Activated CD8-positive, alpha-beta T cell treated with anti-CD3 and anti-CD28 coated beads for 36 hours (primary cell): ENCODE measurements around the gene MS4A8. TPM values are rescaled to one million over a fixed set of nuclear protein-coding genes. Genes with fewer than 3 reads are reported as not detected.

Experiments
- ATAC-seq: fragments of 200-7000 bp; cut with Tn5 transposase; one replicate; pipeline ENCODE4 v1.10.0; 2021; ENCODE audit warnings: mild to moderate bottlenecking, moderate library complexity
- CTCF ChIA-PET: fragments of 350-600 bp; sonication (Branson Sonifier 250); formaldehyde crosslinking; loops from one replicate; lab custom pipeline; 2021; ENCODE audit warnings: antibody characterized with exemption; lab: Charles Lee
- POLR2A ChIA-PET: fragments of 350-600 bp; sonication (Branson Sonifier 250); formaldehyde crosslinking; loops from one replicate; lab custom pipeline; 2021; ENCODE audit warnings: antibody characterized with exemption; lab: Charles Lee
- DNase-seq: peaks from one replicate; pipeline ENCODE4 v3.0.0-alpha.2; 2020
- H3K27ac Mint-ChIP-seq: one replicate; pipeline ENCODE4 v1.8.0; 2021; ENCODE audit warnings: mild to moderate bottlenecking, mixed read lengths
- H3K27me3 Mint-ChIP-seq: one replicate; pipeline ENCODE4 v1.8.0; 2021; ENCODE audit warnings: mixed read lengths
- H3K36me3 Mint-ChIP-seq: one replicate; pipeline ENCODE4 v1.8.0; 2021; ENCODE audit warnings: low read depth, mixed read lengths
- H3K4me1 Mint-ChIP-seq: one replicate; pipeline ENCODE4 v1.8.0; 2021; ENCODE audit warnings: low read depth, mixed read lengths
- H3K4me3 Mint-ChIP-seq: one replicate; pipeline ENCODE4 v1.8.0; 2021; ENCODE audit warnings: mild to moderate bottlenecking, moderate library complexity, mixed read lengths
- H3K9me3 Mint-ChIP-seq: one replicate; pipeline ENCODE4 v1.8.0; 2021; ENCODE audit warnings: mixed read lengths
- intact Hi-C: fragments of 100-400 bp; cut with micrococcal nuclease; formaldehyde crosslinking; loops from one replicate; pipeline ENCODE4 v1.10.0; 2022
- total RNA-seq, 2 experiments: library from RNA; stranded (reverse); gene quantifications; one replicate each; pipeline ENCODE4 v1.2.3, GENCODE V29; 2021
- TF ChIP-seq, protein P1 (sequence below): fragments of 200-600 bp; IDR thresholded peaks from one replicate; pipeline ENCODE4 v1.8.0; 2022; ENCODE audit warnings: antibody characterized with exemption, mild to moderate bottlenecking

Gene MS4A8
- total RNA-seq, 2 experiments from 2014 or later, result not detected

- no peaks in the 10 kb centered on the region for H3K36me3 Mint-ChIP-seq
- CTCF ChIA-PET, result interaction anchor here (1.4 kb wide), 1 partner anchor 23 kb away, joined by 3 read pairs; no protein-coding TSS in a partner anchor
- POLR2A ChIA-PET, result no interaction called here
- TF ChIP-seq, protein P1, sequence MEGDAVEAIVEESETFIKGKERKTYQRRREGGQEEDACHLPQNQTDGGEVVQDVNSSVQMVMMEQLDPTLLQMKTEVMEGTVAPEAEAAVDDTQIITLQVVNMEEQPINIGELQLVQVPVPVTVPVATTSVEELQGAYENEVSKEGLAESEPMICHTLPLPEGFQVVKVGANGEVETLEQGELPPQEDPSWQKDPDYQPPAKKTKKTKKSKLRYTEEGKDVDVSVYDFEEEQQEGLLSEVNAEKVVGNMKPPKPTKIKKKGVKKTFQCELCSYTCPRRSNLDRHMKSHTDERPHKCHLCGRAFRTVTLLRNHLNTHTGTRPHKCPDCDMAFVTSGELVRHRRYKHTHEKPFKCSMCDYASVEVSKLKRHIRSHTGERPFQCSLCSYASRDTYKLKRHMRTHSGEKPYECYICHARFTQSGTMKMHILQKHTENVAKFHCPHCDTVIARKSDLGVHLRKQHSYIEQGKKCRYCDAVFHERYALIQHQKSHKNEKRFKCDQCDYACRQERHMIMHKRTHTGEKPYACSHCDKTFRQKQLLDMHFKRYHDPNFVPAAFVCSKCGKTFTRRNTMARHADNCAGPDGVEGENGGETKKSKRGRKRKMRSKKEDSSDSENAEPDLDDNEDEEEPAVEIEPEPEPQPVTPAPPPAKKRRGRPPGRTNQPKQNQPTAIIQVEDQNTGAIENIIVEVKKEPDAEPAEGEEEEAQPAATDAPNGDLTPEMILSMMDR, result no peak
- no peaks in the 10 kb centered on the region for H3K9me3 Mint-ChIP-seq
- H3K4me3 Mint-ChIP-seq, result no peak overlapping the region
- no peak for ATAC-seq
- no peak overlapping the region for H3K27ac Mint-ChIP-seq
- H3K4me1 Mint-ChIP-seq, result no peaks in the 10 kb centered on the region
- peaks cover 13% of the 10 kb centered on the region for H3K27me3 Mint-ChIP-seq
- no peak for DNase-seq
- intact Hi-C loops, result no loop called here
These were observed 32.2 kb downstream of the MS4A8 start for GRCh38 chr11:60731586-60731985.

GRCh38 chr11:60734279-60734678, 34.9 kb downstream of the MS4A8 start:
- no peaks in the 10 kb centered on the region for H3K36me3 Mint-ChIP-seq
- DNase-seq (no peak), ATAC-seq (no peak)
- H3K27ac Mint-ChIP-seq, result no peak overlapping the region
- no peaks in the 10 kb centered on the region for H3K9me3 Mint-ChIP-seq
- H3K27me3 Mint-ChIP-seq, result peaks cover 10% of the 10 kb centered on the region
- no peaks in the 10 kb centered on the region for H3K4me1 Mint-ChIP-seq
- TF ChIP-seq, protein P1, result no peak
- ChIA-PET POLR2A (no interaction called here), CTCF (no interaction called here)
- intact Hi-C loops, result no loop called here
- no peak overlapping the region for H3K4me3 Mint-ChIP-seq

GRCh38 chr11:60739114-60739513, 39.7 kb downstream of the MS4A8 start:
- TF ChIP-seq, protein P1, result no peak
- Mint-ChIP-seq H3K4me3 (no peak overlapping the region), H3K9me3 (no peaks in the 10 kb centered on the region), H3K36me3 (no peaks in the 10 kb centered on the region), H3K27ac (no peak overlapping the region), H3K4me1 (no peaks in the 10 kb centered on the region), H3K27me3 (peaks cover 10% of the 10 kb centered on the region)
- CTCF ChIA-PET, result interaction anchor here (1.1 kb wide), 1 partner anchor 14 kb away, joined by 3 read pairs; no protein-coding TSS in a partner anchor
- POLR2A ChIA-PET, result no interaction called here
- intact Hi-C loops, result no loop called here
- DNase-seq (no peak), ATAC-seq (no peak)

- TF ChIP-seq, protein P1, result no peak
- no peak for DNase-seq
- ATAC-seq, result no peak
- ChIA-PET CTCF (interaction anchor here (1.2 kb wide), 1 partner anchor 36 kb away, joined by 3 read pairs; no protein-coding TSS in a partner anchor), POLR2A (no interaction called here)
- H3K36me3 Mint-ChIP-seq, result no peaks in the 10 kb centered on the region
- H3K27ac Mint-ChIP-seq, result no peak overlapping the region
- H3K27me3 Mint-ChIP-seq, result peaks cover 10% of the 10 kb centered on the region
- no peak overlapping the region for H3K4me3 Mint-ChIP-seq
- no peaks in the 10 kb centered on the region for H3K4me1 Mint-ChIP-seq
- no peaks in the 10 kb centered on the region for H3K9me3 Mint-ChIP-seq
- intact Hi-C loops, result no loop called here
These were observed 41.2 kb downstream of the MS4A8 start for GRCh38 chr11:60740573-60740972.

- no peak overlapping the region for H3K27ac Mint-ChIP-seq
- TF ChIP-seq, protein P1, result no peak
- intact Hi-C loops, result no loop called here
- H3K36me3 Mint-ChIP-seq, result no peaks in the 10 kb centered on the region
- POLR2A ChIA-PET, result no interaction called here
- no peak overlapping the region for H3K4me3 Mint-ChIP-seq
- H3K9me3 Mint-ChIP-seq, result no peaks in the 10 kb centered on the region
- ATAC-seq (no peak), DNase-seq (no peak)
- peaks cover 11% of the 10 kb centered on the region for H3K27me3 Mint-ChIP-seq
- no peaks in the 10 kb centered on the region for H3K4me1 Mint-ChIP-seq
- CTCF ChIA-PET, result no interaction called here
These were observed 42.0 kb downstream of the MS4A8 start for GRCh38 chr11:60741421-60741820.
